LNCAP (cell line): ENCODE measurements around the gene SGPL1.

Experiments used
- TF ChIP-seq, protein P1 (sequence below): fragments of 450-650 bp; IDR thresholded peaks from 2 replicates; pipeline ENCODE4 v1.5.1; 2017; ENCODE audit warnings: mild to moderate bottlenecking

Gene SGPL1

DNA sequence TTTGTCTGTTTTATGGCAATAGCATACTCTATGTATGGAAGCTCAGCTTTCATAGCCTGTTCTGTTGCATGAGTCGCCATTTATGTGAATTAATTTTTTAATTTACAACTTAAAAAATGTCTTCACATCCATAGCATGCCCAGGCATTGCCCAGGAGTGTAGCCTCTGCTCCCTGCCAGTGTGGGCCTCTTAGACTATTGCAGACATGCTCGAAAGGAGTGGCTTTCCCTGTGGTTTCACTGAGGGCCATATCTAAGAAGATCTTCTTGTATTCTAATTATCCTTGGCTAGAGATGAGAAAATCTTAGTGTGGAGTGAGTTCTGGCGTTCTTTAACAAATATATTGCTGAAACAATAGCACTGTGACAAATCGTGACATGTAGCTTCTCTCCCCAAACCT lies 37.3 kb downstream of the SGPL1 start:
- TF ChIP-seq, protein P1, sequence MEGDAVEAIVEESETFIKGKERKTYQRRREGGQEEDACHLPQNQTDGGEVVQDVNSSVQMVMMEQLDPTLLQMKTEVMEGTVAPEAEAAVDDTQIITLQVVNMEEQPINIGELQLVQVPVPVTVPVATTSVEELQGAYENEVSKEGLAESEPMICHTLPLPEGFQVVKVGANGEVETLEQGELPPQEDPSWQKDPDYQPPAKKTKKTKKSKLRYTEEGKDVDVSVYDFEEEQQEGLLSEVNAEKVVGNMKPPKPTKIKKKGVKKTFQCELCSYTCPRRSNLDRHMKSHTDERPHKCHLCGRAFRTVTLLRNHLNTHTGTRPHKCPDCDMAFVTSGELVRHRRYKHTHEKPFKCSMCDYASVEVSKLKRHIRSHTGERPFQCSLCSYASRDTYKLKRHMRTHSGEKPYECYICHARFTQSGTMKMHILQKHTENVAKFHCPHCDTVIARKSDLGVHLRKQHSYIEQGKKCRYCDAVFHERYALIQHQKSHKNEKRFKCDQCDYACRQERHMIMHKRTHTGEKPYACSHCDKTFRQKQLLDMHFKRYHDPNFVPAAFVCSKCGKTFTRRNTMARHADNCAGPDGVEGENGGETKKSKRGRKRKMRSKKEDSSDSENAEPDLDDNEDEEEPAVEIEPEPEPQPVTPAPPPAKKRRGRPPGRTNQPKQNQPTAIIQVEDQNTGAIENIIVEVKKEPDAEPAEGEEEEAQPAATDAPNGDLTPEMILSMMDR = no peak

DNA sequence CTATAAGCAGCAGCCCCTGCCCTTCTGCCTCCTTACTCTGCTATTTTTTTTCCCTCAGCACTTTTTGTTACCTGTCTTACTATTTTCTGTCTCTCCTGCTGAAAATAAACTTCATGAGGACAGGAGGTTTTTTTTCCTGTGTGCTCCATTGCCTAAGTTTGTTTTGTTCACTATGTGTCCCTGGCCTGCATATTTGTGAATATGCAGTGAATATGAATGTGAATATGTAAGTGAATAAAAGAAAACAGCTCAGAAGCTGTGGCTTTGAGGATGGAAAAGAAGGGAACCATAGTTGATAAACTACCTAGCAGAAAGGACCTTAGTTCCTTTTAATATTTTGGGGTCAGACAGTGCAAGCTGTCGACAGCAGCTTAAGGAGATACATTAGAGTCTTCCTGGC lies 37.7 kb downstream of the SGPL1 start:
- TF ChIP-seq, protein P1 = no peak

DNA sequence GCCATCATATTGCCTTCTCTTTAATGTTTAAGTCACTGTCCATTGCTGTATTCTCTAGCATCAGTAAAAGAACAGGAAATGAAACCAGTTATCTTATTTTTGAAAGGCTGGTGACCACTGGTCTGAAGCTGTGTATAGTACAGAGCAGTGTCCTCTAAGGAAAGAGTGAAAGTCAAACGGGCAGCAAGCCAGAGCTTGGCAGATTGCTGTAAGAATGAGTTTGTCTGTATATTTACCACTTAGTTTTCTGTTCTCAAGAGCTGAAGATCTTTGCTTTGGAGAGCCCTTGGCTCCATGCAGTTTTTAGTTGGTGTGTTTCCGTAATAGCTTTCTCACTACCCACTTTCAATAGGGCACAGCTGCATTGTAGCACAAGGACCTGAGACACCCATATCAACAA lies 40.7 kb downstream of the SGPL1 start:
- TF ChIP-seq, protein P1 = no peak

DNA sequence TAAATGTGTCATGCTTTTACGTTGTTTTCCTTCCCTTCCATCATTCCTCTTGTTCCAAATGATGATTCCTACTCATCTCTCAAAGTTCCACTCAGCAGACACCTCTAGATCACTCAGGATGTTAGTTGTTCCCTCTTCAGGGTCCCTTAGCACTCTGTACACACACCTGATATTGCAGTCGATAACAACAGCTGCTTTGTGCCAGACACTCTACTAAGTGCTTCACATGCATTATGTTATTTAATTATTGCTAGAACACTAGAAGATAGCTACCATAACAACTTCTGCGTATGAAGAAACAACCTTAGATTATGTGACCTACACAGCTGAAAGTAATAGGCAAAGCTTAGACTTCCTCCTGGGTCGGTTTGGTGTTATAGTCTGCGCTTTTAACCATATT lies 43.0 kb downstream of the SGPL1 start:
- TF ChIP-seq, protein P1 = no peak

DNA sequence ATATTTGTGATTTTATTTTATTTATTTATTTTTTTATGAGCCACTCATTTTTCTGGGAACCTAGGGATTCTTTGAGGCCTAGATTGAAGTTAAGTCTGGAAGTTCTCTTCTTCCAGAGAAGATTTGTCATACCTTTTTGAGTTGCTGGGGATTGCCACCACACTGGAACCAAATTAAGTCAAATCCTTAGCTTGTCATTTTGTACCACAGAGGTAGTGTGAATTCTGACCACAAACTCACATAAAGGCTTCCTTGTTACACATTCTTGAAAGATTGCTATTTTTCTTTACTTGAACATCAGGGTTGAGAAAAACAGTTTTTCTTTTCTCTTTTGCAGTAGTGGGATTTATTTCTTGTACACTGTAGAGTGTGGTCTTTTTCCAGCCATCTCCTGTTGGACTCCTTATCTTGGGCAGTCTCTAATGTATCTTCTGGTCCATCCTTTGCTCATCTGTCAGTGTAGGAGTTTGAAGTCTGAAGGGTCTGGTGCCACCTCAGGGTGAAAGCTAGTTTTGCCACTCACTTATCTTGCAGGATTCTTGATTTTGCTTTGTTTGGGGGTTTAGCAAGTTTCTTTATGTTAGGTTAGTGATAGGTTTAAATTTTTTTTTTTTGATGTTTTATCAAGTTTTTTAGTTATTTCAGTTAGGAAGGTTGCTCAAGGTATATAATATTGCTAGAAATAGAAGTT lies 47.9 kb downstream of the SGPL1 start:
- TF ChIP-seq, protein P1 = no peak

DNA sequence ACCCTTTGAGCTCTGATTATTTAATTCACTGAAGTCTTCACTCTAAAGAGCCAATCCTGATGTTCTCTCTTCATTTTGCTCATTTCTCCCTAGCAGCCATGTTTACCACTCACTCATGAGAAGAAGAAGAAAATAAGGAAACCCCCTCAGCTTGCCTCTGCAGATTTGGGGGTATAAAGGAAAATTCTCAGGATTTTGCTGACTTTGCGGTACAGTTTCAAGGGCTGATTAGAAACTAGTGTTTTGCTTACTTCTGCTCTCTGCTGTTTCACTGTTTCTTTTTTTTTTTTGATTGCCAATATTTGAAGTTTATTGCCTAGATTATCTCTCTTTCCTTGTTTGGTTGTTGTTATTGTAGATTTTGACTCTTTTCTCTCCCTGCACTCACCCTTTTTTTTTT lies 49.2 kb downstream of the SGPL1 start:
- TF ChIP-seq, protein P1 = no peak

DNA sequence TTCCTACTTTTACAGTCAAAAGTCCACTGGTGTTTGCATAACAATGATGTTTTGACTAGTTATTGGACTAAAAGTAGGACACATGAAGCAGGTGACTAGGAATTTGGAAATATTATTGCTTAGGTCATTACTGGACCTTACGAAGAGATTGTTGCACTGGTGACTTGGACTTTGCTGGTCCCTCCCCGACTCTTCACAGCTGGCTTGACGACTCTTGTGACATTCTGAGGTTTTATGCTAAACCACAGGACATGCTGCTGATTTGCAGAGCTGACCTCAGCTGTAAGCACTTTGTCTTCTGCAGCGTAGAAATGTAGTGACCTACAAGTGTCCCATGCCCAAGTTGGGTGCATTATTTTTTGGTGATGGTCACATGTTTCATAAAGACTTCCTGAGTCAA lies 50.7 kb downstream of the SGPL1 start:
- TF ChIP-seq, protein P1 = no peak

DNA sequence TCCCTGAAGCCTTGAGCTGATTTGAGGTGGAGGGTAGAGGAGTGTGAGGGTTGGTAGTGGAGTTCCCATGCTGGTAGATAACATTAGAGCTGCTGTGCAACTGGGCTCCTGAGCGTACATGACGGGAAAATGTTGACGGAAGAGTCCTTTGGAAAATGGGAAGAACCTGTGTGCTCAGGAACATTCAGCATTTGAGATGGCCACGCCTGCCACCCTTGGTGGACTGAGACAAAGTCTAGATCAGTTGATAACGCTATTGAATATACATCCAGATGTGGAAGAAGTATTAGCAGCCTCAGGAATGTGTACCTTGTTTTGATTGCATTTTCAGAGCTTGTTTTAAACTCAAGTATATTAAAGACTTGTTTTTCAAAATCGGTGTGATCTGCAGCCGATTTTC lies 56.5 kb downstream of the SGPL1 start:
- TF ChIP-seq, protein P1 = no peak
